IMR-90 (cell line): ENCODE results near the gene CTAG1A.

Experiments used
- BHLHE40 ChIP-seq: fragments of 150-350 bp; IDR thresholded peaks from 2 replicates; pipeline ENCODE4 v1.6.1; 2016; ENCODE audit warnings: mild to moderate bottlenecking, low read depth, low read length
- CHD1 ChIP-seq: IDR thresholded peaks from 2 replicates; pipeline ENCODE4 v1.6.1; 2012; ENCODE audit warnings: low read depth, low read length, improper control_type of control experiment
- CTCF ChIP-seq: conservative IDR thresholded peaks from 2 replicates; pipeline ENCODE4 v1.5.1; 2012; ENCODE audit warnings: mild to moderate bottlenecking, low read depth, low read length, improper control_type of control experiment
- ELK1 ChIP-seq: fragments of 150-350 bp; IDR thresholded peaks from 2 replicates; pipeline ENCODE4 v1.6.1; 2016; ENCODE audit warnings: low read depth, mild to moderate bottlenecking, low read length, moderate library complexity, borderline replicate concordance
- FOS ChIP-seq: fragments of 150-350 bp; IDR thresholded peaks from 2 replicates; pipeline ENCODE4 v1.6.1; 2016; ENCODE audit warnings: low read depth, low read length
- MAFK ChIP-seq: IDR thresholded peaks from 2 replicates; pipeline ENCODE4 v1.6.1; 2012; ENCODE audit warnings: low read depth, low read length, improper control_type of control experiment
- MXI1 ChIP-seq: IDR thresholded peaks from 2 replicates; pipeline ENCODE4 v1.6.1; 2012; ENCODE audit warnings: low read depth, mild to moderate bottlenecking, low read length, moderate library complexity, borderline replicate concordance
- POLR2A ChIP-seq: IDR thresholded peaks from 2 replicates; pipeline ENCODE4 v1.6.1; 2012; ENCODE audit warnings: mild to moderate bottlenecking, low read depth, low read length
- RAD21 ChIP-seq: IDR thresholded peaks from 2 replicates; pipeline ENCODE4 v1.6.1; 2012; ENCODE audit warnings: low read length, improper control_type of control experiment
- RCOR1 ChIP-seq: IDR thresholded peaks from 2 replicates; pipeline ENCODE4 v1.6.1; 2012; ENCODE audit warnings: mild to moderate bottlenecking, low read length, improper control_type of control experiment; ENCODE audit not compliant: insufficient replicate concordance
- RFX5 ChIP-seq: IDR thresholded peaks from 2 replicates; pipeline ENCODE4 v1.8.0; 2012; ENCODE audit warnings: low read depth, mild to moderate bottlenecking, low read length, moderate library complexity
- USF2 ChIP-seq: fragments of 150-350 bp; IDR thresholded peaks from 2 replicates; pipeline ENCODE4 v1.6.1; 2017; ENCODE audit warnings: mild to moderate bottlenecking, antibody characterized with exemption, low read length, low read depth

GRCh38 chrX:154541896-154542722, 42.8 kb upstream of the CTAG1A start:
- TF ChIP-seq USF2 (no peak), RAD21 (no peak), CTCF (no peak), POLR2A (no peak), MXI1 (no peak), RCOR1 (no peak), CHD1 (no peak), BHLHE40 (no peak), RFX5 (no peak), FOS (peak; percentile 77), ELK1 (no peak), MAFK (peak; percentile 87)
